D721Med (cell line): ENCODE measurements around the gene ZNF804A.

ENCODE experiments used
- DNase-seq: peaks from one replicate; pipeline ENCODE4 v3.0.0; 2011; ENCODE audit warnings: low spot score; ENCODE audit not compliant: insufficient read length
- FAIRE-seq: peaks from 2 replicates; lab custom pipeline; 2011; peaks lifted over from hg19 to GRCh38; lab: Jason Lieb, UNC
- TF ChIP-seq, protein P1 (sequence below): IDR thresholded peaks from 2 replicates; pipeline ENCODE4 v1.5.1; 2012; ENCODE audit warnings: mild to moderate bottlenecking, control low read depth; ENCODE audit not compliant: insufficient read depth; ENCODE audit errors: missing control alignments

Gene ZNF804A

DNA sequence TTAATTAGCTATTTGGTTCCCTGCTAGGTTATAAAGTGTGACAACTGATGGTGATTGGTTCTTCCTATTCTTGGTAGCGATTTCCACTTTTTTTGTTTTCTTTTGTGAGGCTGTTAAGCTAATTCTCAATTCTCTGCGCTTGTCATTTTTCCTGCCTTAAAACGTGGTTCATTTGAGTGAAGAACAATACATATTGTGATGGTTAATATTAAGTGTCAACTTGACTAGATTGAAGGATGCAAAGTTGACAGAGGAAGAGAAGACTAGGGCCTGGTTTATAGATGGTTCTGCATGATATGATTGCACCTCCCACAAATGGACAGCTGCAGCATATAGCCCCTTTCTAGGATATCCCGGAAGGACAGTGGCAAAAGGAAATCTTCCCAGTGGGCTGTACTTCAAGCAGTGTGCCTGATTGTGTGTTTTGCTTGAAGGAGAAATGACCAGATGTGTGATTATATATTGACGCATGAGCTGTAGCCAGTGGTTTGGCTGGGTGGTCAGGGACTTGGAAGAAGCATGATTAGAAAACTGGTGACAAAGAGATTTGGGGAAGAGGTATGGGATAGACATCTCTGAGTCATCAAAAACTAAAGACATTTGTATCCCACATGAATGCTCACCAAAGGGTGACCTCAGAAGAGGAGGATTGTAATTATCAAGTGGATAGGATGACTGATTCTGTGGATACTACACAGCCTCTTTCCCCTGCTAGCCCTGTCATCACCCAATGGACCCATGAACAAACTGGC, 39.4 kb upstream of the ZNF804A start:
- TF ChIP-seq, protein P1, sequence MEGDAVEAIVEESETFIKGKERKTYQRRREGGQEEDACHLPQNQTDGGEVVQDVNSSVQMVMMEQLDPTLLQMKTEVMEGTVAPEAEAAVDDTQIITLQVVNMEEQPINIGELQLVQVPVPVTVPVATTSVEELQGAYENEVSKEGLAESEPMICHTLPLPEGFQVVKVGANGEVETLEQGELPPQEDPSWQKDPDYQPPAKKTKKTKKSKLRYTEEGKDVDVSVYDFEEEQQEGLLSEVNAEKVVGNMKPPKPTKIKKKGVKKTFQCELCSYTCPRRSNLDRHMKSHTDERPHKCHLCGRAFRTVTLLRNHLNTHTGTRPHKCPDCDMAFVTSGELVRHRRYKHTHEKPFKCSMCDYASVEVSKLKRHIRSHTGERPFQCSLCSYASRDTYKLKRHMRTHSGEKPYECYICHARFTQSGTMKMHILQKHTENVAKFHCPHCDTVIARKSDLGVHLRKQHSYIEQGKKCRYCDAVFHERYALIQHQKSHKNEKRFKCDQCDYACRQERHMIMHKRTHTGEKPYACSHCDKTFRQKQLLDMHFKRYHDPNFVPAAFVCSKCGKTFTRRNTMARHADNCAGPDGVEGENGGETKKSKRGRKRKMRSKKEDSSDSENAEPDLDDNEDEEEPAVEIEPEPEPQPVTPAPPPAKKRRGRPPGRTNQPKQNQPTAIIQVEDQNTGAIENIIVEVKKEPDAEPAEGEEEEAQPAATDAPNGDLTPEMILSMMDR, result no peak
- DNase-seq (no peak), FAIRE-seq (no peak)

- no peak for FAIRE-seq
- TF ChIP-seq, protein P1, result no peak
- DNase-seq, result no peak
Measured at GRCh38 chr2:184560603-184561002, 37.7 kb upstream of the ZNF804A start.

DNA sequence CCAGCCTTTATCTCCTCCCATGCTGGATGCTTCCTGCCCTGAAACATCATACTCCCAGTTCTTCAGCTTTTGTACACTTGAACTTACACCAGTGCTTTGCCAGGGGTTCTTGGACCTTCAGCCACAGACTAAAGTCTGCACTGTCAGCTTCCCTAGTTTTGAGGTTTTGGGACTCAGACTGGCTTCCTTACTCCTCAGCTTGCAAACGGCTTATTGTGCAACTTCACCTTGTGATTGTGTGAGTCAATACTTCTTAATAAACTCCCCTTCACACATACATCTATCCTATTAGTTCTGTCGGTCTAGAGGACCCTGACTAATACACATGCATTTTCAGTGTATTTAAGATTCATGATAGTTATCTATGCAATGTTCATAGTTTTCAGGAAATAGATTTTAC, 35.8 kb upstream of the ZNF804A start:
- DNase-seq (no peak), FAIRE-seq (no peak)
- TF ChIP-seq, protein P1, result no peak

GRCh38 chr2:184564092-184564491, 34.2 kb upstream of the ZNF804A start:
- TF ChIP-seq, protein P1, result no peak
- peak; percentile 21 for FAIRE-seq
- no peak for DNase-seq

DNA sequence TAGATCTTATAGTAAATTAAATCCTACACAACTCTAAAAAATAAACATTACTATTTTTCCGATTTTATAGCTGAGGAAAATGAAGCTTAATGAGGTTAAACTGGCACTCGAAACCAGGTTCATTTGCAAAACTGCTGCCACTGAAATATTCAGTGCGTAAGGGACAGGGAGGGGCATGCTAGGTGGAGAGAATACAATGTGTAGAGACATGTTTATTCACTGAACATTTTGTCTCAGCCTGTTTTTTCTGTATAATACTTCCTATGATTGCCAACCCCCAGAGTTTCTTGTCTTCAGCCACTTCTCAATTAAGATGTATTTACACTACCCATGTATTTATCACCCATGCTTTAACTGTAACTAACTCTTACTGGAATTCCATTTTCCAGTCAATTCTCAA, 31.6 kb upstream of the ZNF804A start:
- FAIRE-seq (no peak), DNase-seq (no peak)
- TF ChIP-seq, protein P1, result no peak

DNA sequence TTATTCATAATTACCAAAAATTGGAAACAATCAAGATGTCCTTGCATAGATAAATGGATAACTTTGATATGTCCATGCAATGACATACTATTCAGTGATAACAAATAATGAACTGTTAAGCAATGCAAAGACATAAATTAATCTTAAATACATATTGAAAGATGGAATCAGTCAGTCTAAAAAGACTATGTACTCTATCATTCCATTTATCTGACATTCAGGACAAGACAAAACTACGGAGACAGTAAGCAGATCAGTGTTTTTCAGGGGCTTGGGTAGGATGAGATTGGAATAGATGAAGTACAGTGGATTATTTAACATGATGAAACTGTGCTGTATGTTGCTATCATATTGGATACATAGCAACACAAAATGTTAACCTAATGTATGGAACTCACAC, 21.3 kb upstream of the ZNF804A start:
- FAIRE-seq (no peak), DNase-seq (no peak)
- TF ChIP-seq, protein P1, result no peak

DNA sequence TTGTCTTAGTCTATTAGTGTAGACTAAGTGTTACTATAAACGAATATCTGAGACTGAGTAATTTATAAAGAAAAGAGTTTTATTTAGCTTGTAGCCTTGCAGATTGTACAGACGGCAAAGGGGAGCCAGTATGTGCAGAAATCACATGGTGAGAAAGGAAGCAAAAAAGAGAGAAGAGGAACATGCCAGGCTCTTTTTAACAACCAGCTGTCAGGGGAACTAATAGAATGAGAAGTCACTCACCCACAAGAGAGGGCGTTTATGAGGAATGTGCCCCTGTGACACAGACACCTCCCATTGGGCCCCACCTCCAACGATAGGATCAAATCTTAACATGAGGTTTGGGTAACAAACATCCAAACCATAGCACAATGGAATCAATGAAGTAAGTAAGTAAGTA, 20.6 kb upstream of the ZNF804A start:
- TF ChIP-seq, protein P1, result no peak
- FAIRE-seq (no peak), DNase-seq (no peak)
